GM21447 (cell line): Measurements from ENCODE around the gene FOXP1.

Experiments used
- ATAC-seq: cut with Tn5 transposase; IDR thresholded peaks from one replicate; pipeline ENCODE4 v1.9.1; 2021; ENCODE audit not compliant: unreplicated experiment

The FOXP1 gene

GRCh38 chr3:71587958-71588357 is 4.4 kb upstream of the FOXP1 start:
- no peak for ATAC-seq

DNA sequence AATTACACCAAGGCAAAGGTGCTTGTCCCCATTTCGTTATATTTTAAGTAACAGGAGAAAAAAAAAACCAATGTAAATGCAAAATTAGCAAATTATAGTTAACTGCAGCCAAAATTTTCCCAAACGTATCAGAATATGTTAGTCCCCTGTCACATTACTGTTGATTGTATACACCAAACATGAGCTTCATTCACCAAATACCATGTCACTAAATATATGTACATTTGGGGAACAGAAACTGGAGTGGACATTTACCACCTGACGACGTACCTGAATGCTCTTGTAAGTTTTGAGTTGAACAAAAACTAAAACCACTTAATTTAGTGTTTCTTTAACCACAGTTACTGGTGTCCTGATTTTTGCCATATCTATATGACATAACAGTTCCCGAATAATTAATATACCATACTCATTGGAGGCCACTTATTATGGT is 3.3 kb upstream of the FOXP1 start:
- no peak for ATAC-seq

GRCh38 chr3:71585887-71586809 is 2.6 kb upstream of the FOXP1 start:
- ATAC-seq = no peak

DNA sequence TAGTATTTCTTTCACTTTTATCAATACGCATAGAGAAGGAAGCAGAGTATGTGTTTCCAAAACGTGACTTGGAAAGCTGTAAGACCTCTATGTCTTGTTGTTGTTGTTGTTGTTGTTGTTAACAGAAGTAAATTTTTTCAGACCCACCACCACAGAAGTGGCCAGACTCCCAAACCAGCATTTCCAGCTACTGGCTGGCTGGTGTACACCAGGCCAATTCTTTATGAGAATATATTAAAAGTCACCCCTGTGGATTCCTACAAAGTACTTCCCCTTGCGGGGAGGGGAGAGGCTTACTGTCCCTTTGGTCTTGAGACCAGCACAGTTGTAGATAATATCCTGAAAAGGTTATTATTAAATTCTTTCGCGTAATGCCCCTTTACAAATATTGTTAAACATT is 1.6 kb upstream of the FOXP1 start:
- ATAC-seq = no peak

DNA sequence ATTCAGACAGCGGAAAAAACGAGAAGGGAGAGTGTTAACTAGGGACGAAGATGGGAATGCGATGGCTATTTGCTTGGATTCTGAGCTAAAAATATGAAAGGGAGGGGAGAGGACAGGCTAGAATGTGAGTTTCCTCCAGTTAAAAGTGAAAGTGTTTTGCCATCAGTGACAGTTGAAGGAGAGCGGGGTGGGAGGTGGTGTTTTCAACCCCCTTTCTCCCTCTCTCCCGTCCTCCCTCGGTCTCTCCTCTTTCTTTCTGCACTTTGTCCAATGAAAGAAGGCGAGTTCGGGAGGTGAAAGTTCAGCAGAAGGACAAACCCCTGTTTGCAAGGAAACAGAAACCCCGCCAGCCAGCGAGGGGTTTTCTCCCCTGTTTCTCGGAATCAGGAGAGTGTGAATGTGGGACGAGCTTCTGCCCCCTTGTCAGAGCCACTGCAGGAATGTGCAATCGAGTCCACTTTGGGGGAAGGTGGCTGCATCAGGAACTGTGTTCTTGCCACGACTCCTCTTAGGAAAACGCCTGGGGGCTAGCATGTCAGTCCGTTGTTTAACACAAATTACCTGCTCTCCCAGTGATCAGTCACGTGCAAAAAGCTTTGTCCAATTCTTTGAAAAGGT is 975 bp upstream of the FOXP1 start:
- ATAC-seq = no peak

GRCh38 chr3:71582612-71583565 is 639 bp downstream of the FOXP1 start:
- ATAC-seq = no peak

DNA sequence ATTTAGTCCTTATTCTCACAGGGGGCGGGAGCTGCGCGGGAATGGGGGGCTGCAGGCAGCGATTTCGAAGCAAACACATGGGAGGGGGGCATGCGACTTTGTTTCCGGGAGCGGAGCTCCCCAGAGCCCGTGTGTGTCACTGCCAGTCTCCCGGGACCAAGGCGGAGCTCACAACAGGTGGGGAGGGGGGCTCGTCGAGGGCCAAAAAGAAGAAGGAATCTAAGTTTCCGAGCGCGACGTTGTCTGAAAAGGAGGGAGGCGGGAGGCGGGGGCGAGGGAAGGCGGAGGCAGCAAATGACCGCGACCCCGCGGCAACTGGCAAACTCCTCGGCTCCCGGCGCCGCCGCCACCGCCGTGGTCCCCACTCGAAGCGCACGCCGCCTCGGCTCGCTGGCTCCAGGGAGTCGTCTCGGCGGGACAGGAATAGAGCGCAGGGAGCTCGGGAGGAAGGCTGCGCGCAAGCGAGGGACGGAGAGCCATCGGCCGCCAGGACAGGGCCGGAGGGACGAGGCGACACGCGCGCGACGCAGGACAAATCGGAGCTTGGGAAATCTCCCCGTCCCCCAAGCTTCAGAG is 1.4 kb downstream of the FOXP1 start:
- ATAC-seq = no peak

GRCh38 chr3:71581457-71582035 is 2.0 kb downstream of the FOXP1 start:
- no peak for ATAC-seq

- ATAC-seq = no peak
Measured at GRCh38 chr3:71580636-71581456, 2.7 kb downstream of the FOXP1 start.

DNA sequence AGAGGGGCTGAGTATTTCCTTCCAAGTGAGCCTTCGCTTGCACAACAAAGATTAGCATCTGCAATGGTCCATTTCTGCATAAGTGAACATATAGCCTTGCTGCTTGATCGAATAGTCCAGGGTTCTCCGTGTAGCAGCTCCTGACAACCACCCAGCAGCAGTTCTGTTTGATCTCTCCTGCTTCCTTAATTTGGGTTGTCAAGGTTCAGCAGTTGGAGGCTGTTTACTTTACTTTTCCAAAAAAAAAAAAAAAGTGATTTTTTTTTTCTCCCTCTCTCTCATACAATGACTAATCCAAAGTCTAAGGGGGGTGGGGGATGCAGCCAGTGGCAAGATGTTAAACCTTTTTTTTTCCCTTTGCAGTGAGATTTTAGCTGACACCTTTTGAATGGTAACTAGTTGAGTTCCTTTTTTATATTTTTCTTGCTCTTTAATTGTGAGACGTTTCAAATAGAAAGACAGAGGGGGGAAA is 3.6 kb downstream of the FOXP1 start:
- no peak for ATAC-seq

DNA sequence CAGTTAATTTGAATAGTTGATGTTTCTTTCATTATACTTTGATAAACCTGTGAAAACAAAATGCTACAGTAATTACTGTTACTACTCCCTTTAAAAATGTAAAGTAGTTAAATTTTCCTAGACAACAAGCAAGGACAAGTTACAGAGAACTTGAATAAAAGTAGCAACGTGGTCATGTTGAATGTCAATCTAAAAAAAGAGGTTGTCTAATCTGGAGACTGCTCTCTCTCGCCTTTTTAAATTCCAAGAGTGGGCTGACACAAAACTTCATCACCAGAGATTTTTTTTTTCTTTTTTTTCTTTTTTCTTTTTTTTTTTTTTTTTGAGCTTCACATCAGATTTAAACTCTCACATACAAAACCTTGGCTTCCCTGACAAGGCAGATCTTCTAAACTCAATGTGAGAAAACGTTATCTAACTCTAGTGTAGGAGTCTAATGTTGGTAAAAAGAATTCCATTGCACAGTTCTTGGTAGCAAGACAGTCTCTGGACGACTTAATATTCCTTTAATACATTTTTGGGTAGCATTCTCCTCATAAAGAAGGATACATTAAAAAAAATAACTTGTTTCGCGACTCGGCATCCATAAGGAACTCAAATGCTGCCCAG is 4.1 kb downstream of the FOXP1 start:
- no peak for ATAC-seq

DNA sequence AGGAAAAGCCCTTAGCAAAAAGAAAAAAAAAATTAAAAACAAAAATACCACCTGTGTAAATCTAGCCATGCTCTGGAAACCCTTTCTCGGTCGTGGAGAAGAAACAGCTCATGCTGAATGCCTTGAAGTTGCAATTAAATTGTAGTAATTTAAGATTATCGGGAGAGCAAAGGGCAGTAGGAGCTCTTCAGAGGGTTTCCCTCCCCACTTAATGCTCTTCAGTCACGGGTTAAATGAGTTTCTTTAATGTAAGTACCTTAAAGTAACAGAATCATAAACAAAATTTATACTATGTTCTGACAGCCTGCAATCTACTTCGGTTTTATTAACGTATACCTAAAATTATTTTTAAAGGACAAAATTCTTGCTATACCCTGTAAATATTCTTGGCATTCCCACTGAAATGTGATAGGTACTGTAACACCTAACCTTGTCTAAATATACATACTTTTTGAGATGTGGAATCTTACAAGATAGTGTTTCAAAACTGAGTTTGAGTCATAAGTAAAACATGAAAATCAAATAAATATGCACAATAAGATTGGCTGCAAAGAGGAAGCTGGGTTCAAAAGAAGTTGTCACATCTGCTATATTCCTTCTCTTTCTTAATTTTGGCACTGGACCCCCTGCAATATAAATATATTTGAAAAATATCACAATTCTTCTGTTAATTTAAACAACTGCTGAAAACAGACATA is 5.3 kb downstream of the FOXP1 start:
- no peak for ATAC-seq

DNA sequence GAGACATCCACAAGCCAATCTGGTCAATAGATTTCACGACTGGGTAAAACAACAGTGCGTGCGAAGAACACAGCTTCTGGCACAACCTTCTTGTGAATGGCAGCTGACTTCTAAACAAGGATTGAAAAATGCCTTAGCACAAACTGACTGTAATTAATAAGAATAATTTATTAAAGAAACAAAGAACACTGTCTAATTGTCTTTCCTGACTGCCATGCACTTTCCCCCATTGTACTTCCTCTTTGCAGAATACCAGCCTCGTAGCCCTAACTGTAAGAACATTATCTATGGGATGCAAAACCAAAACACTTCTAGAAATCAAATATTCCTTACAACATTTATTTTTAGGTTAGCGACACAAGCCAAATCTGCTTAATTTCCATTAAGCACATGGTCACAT is 6.5 kb downstream of the FOXP1 start:
- no peak for ATAC-seq

- ATAC-seq = no peak
Measured at GRCh38 chr3:71575433-71575832, 8.1 kb downstream of the FOXP1 start.

- ATAC-seq = no peak
Measured at GRCh38 chr3:71573181-71573580, 10.3 kb downstream of the FOXP1 start.

DNA sequence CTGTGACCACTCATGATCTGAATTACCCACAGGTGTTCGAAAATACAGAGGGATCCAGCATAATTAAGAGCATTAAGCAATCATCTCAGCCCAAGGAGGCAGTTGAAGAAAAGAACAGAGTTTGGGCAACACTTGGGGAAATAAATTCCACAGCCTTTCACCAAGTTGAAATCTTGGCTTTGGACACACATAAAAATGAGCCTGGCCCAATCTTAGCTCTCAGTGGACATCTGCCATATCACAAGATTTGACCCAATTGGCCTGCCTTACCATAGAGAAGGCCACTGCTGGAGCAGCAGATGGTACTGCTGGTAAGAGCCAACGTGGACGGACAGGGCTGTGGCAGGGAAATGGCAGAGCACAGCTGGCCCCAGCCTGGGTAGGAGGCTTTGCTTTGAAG is 13.0 kb downstream of the FOXP1 start:
- ATAC-seq = no peak

DNA sequence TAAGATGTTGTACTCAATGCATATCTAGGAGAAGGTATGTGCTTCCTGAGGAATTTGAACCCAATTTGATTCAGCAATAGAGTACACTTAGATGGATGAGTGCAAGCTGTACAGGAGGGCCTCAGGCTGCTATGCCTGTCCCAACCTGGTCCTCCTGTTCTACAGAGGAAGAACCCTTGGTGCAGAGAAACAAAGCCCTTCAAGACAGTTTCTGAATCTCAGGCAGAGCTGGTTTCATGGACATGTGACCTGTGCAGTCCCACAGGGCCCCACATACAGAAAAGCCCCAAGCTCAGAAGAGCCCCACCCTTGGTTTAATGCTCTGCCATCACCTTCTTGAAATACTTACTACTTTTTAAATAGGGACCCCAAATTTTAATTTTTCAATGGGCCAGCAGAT is 15.3 kb downstream of the FOXP1 start:
- ATAC-seq = no peak

DNA sequence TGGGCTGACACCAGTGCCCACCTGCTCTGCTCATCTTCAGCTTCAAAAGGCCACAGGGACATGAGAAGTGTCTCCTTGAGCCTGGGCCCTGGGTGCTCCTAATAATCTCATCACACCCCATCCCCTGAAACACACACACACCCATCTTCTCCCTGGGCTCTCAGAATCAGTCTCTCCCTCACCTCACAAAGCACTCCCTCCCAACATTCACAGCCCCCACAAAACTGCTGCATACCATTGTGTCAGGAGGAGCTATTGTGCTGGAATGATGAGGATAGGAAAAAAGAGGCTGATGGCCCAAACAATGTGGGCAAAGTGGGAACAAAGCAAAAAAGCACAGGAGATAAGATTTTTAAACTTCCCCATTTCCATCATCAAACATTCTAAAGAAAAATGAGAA is 16.8 kb downstream of the FOXP1 start:
- no peak for ATAC-seq

GRCh38 chr3:71565976-71566375 is 17.6 kb downstream of the FOXP1 start:
- no peak for ATAC-seq
